Epithelial cell of alveolus of lung (primary cell): ENCODE data around the gene TAF11L14. TPM values are rescaled to one million over a fixed set of nuclear protein-coding genes. Genes with fewer than 3 reads are reported as not detected.

Experiments used
- total RNA-seq: library from RNA; depleted of rRNA; stranded (reverse); fragments of >200 nt; gene quantifications from 2 replicates; pipeline ENCODE4 v1.2.1, GENCODE V29; 2015

TAF11L14 gene
- not detected in 2 replicates for total RNA-seq

DNA sequence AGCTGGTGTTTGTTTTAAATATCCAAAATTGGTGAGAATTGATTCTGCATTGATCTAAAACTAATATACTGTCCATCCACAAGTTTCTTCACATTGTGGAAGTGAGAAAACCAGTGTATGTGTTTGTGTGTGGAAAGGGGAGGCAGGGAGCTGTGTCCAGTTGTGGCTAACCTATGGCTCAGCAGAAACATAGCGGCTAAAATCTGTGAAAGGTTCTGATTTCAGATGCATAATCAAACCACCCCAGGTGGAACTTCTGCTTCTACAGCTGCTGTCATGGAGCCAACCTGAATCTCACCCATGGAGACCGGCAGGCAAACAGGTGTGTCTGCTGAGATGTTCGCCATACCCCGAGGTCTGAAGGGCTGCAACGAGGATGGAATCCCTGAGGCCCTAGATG is at the start of gene TAF11L14:
Gene TAF11L14, plus strand, starts transcription at position 301 of the 400 bp plus-strand sequence.

DNA sequence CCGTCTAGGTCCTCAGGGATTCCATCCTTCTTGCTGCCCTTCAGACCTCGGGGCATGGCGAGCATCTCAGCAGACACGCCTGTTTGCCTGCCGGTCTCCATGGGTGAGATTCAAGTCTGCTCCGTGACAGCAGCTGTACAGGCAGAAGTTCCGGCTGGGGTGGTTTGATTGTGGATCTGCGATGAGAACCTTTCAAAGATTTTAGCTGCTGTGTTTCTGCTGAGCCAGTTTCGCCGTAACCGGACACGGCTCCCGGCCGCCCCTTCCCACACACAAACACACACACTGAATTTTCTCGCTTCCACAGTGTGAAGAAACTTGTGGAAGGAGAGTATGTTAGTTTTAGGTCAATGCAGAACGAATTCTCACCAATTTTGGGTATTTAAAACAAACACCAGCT is 48.6 kb upstream of the TAF11L14 start, which contains the start of gene TAF11L7:
Gene TAF11L7, minus strand, starts transcription at position 101 of the 400 bp plus-strand sequence.

DNA sequence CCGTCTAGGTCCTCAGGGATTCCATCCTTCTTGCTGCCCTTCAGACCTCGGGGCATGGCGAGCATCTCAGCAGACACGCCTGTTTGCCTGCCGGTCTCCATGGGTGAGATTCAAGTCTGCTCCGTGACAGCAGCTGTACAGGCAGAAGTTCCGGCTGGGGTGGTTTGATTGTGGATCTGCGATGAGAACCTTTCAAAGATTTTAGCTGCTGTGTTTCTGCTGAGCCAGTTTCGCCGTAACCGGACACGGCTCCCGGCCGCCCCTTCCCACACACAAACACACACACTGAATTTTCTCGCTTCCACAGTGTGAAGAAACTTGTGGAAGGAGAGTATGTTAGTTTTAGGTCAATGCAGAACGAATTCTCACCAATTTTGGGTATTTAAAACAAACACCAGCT is 43.4 kb upstream of the TAF11L14 start, which contains the start of gene TAF11L8:
Gene TAF11L8, minus strand, starts transcription at position 101 of the 400 bp plus-strand sequence.

DNA sequence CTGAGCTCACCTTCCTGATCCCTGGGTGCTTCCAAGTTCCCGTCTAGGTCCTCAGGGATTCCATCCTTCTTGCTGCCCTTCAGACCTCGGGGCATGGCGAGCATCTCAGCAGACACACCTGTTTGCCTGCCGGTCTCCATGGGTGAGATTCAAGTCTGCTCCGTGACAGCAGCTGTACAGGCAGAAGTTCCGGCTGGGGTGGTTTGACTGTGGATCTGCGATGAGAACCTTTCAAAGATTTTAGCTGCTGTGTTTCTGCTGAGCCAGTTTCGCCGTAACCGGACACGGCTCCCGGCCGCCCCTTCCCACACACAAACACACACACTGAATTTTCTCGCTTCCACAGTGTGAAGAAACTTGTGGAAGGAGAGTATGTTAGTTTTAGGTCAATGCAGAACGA is 40.0 kb upstream of the TAF11L14 start, which contains the start of gene TAF11L9:
Gene TAF11L9, minus strand, starts transcription at position 140 of the 400 bp plus-strand sequence.

DNA sequence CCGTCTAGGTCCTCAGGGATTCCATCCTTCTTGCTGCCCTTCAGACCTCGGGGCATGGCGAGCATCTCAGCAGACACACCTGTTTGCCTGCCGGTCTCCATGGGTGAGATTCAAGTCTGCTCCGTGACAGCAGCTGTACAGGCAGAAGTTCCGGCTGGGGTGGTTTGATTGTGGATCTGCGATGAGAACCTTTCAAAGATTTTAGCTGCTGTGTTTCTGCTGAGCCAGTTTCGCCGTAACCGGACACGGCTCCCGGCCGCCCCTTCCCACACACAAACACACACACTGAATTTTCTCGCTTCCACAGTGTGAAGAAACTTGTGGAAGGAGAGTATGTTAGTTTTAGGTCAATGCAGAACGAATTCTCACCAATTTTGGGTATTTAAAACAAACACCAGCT is 36.5 kb upstream of the TAF11L14 start, which contains the start of gene TAF11L10:
Gene TAF11L10, minus strand, starts transcription at position 101 of the 400 bp plus-strand sequence.

DNA sequence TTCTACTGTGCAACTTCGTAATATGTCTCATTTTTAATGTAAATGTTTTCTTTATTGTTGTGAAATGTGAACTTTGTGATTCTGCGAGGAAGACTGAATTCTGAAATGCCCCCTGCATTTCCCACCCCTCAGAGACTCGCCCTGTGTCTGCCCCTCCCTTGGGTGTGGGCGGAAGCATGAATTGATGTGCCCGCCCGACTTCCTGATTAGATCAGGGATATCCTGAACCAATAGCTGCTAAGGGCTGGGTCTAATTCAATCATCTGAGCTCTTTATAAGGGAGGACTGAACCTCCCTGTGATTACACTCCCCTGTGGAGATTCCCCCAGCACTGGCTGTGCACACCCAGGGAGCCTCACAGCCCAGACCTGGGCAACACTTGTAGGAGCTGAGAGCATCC is 30.4 kb upstream of the TAF11L14 start, which contains the start of gene TAF11L11:
Gene TAF11L11, plus strand, starts transcription at position 304 of the 400 bp plus-strand sequence.

DNA sequence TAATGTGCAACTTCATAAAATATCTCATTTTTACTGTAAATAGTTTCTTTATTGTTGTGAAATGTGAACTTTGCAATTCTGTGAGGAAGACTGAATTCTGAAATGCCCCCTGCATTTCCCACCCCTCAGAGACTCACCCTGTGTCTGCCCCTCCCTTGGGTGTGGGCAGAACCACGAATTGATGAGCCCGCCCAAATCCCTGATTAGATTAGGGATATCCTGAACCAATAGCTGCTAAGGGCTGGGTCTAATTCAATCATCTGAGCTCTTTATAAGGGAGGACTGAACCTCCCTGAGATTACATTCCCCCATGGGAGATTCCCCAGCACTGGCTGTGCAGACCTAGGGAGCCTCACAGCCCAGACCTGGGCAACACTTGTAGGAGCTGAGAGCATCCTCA is 24.2 kb upstream of the TAF11L14 start, which contains the start of gene TAF11L12:
Gene TAF11L12, plus strand, starts transcription at position 301 of the 400 bp plus-strand sequence.

DNA sequence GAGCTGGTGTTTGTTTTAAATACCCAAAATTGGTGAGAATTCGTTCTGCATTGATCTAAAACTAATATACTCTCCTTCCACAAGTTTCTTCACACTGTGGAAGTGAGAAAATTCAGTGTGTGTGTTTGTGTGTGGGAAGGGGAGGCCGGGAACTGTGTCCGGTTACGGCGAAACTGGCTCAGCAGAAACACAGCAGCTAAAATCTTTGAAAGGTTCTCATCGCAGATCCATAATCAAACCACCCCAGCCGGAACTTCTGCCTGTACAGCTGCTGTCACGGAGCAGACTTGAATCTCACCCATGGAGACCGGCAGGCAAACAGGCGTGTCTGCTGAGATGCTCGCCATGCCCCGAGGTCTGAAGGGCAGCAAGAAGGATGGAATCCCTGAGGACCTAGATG is 2.5 kb upstream of the TAF11L14 start, which contains the start of gene TAF11L13:
Gene TAF11L13, plus strand, starts transcription at position 301 of the 400 bp plus-strand sequence.

Other genes starting within 250 kb of the TAF11L14 start
- gene TAF11L2, start 136.2 kb upstream of the TAF11L14 start, total RNA-seq, result not detected in 2 replicates
- not detected in 2 replicates for gene TAF11L3, start 116.1 kb upstream of the TAF11L14 start, total RNA-seq
- gene TAF11L4, start 112.7 kb upstream of the TAF11L14 start, total RNA-seq, result not detected in 2 replicates
- not detected in 2 replicates for gene TAF11L5, start 109.2 kb upstream of the TAF11L14 start, total RNA-seq
- gene TAF11L6, start 105.8 kb upstream of the TAF11L14 start, total RNA-seq, result not detected in 2 replicates
- gene TAF11L7, start 48.7 kb upstream of the TAF11L14 start, total RNA-seq, result not detected in 2 replicates
- not detected in 2 replicates for gene TAF11L8, start 43.5 kb upstream of the TAF11L14 start, total RNA-seq
- gene TAF11L9, start 40.1 kb upstream of the TAF11L14 start, total RNA-seq, result not detected in 2 replicates
- not detected in 2 replicates for gene TAF11L10, start 36.6 kb upstream of the TAF11L14 start, total RNA-seq
- gene TAF11L11, start 30.3 kb upstream of the TAF11L14 start, total RNA-seq, result not detected in 2 replicates
- not detected in 2 replicates for gene TAF11L12, start 24.1 kb upstream of the TAF11L14 start, total RNA-seq
- not detected in 2 replicates for gene TAF11L13, start 2.4 kb upstream of the TAF11L14 start, total RNA-seq